Testis (tissue), 2 donors: ENCODE measurements around the gene TEX2.

Source experiments
- POLR2A ChIP-seq: fragments of 450-650 bp; IDR thresholded peaks from one replicate; pipeline ENCODE4 v1.6.1; 2017; ENCODE audit warnings: antibody characterized with exemption, mild to moderate bottlenecking, moderate library complexity
- TF ChIP-seq, protein P1 (sequence below), 3 experiments: fragments of 450-650 bp in 2 of 3; fragments of 200-600 bp in 1 of 3; sonication (generic) in 1 of 3; IDR thresholded peaks; one replicate each; pipeline ENCODE4 v1.5.1; 2016 to 2019; ENCODE audit warnings: antibody characterized with exemption in 3 of 3, mild to moderate bottlenecking in 2 of 3, moderate library complexity in 1 of 3

DNA sequence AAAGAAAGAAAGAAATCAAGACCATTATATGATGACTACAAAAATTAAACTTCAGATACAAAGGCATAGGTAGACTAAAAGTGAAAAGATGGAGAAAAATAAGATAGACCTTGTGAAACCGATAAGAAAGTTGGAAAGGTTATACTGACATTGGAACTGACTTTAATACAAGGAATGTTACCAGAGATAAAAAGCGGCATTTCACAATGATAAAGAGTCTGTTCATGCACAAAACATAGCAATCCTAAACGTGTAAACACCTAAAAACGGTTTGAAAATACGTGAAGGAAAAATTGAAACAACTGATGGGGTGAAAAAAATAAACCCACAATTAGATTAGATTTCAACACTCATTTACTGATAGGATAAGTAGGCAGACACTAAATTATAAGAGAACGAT lies 123.5 kb downstream of the TEX2 start:
- TF ChIP-seq, protein P1, sequence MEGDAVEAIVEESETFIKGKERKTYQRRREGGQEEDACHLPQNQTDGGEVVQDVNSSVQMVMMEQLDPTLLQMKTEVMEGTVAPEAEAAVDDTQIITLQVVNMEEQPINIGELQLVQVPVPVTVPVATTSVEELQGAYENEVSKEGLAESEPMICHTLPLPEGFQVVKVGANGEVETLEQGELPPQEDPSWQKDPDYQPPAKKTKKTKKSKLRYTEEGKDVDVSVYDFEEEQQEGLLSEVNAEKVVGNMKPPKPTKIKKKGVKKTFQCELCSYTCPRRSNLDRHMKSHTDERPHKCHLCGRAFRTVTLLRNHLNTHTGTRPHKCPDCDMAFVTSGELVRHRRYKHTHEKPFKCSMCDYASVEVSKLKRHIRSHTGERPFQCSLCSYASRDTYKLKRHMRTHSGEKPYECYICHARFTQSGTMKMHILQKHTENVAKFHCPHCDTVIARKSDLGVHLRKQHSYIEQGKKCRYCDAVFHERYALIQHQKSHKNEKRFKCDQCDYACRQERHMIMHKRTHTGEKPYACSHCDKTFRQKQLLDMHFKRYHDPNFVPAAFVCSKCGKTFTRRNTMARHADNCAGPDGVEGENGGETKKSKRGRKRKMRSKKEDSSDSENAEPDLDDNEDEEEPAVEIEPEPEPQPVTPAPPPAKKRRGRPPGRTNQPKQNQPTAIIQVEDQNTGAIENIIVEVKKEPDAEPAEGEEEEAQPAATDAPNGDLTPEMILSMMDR (IDR thresholded peaks at IDR 0.05) = no peak
- TF ChIP-seq POLR2A = no peak
